Fibroblast of pulmonary artery (primary cell): ENCODE results near the gene DOCK10.
A peak's percentile ranks its signal among the peaks of the same experiment; 100 is the strongest.

ENCODE experiments used
- DNase-seq: peaks from one replicate; pipeline ENCODE4 v3.0.0-alpha.2; 2010; ENCODE audit warnings: low read depth
- H3K4me3 ChIP-seq: replicated peaks from 2 replicates; pipeline ENCODE4 v1.5.1; 2011; ENCODE audit warnings: low read depth, mild to moderate bottlenecking, control low read depth, low read length, moderate library complexity
- CTCF ChIP-seq: IDR thresholded peaks from 2 replicates; pipeline ENCODE4 v1.5.1; 2011; ENCODE audit warnings: mild to moderate bottlenecking, control low read depth, low read length, inconsistent platforms; ENCODE audit errors: missing control alignments

DOCK10 gene

GRCh38 chr2:224983712-224984554 is 58.3 kb downstream of the DOCK10 start:
- no peak for TF ChIP-seq CTCF
- DNase-seq = peak; percentile 46
- H3K4me3 ChIP-seq = peak overlapping the region; percentile 38

- TF ChIP-seq CTCF = no peak
- DNase-seq = peak; percentile 71
- H3K4me3 ChIP-seq = peak overlapping the region; percentile 38
Observed at GRCh38 chr2:224982910-224983711, 59.2 kb downstream of the DOCK10 start.

- no peak for TF ChIP-seq CTCF
- H3K4me3 ChIP-seq = peak overlapping the region; percentile 38
- DNase-seq = peak; percentile 63
Observed at GRCh38 chr2:224982226-224982625, 60.0 kb downstream of the DOCK10 start.

- H3K4me3 ChIP-seq = no peak overlapping the region
- no peak for DNase-seq
- TF ChIP-seq CTCF = no peak
Observed at GRCh38 chr2:224976629-224977525, 65.4 kb downstream of the DOCK10 start.

GRCh38 chr2:224975761-224976160 is 66.5 kb downstream of the DOCK10 start:
- H3K4me3 ChIP-seq = no peak overlapping the region
- no peak for TF ChIP-seq CTCF
- DNase-seq = no peak
